Vagina (tissue), 2 donors: ENCODE measurements around the gene KDM6A.

Source experiments
- POLR2A ChIP-seq, 2 donors: fragments of 450-650 bp; IDR thresholded peaks; one replicate each; pipeline ENCODE4 v1.6.1; 2017; ENCODE audit warnings: antibody characterized with exemption in 2 of 2, mild to moderate bottlenecking in 2 of 2, moderate library complexity in 2 of 2
- POLR2AphosphoS5 ChIP-seq, 2 donors: sonication (generic); formaldehyde crosslinking; IDR thresholded peaks; one replicate each; pipeline ENCODE4 v1.9.0; 2017; ENCODE audit warnings: antibody characterized with exemption in 2 of 2, mild to moderate bottlenecking in 2 of 2, low read depth in 1 of 2; ENCODE audit not compliant: insufficient read depth in 1 of 2
- TF ChIP-seq, protein P1 (sequence below), 3 experiments: fragments of 450-650 bp in 2 of 3; fragments of 200-600 bp in 1 of 3; sonication (generic) in 1 of 3; IDR thresholded peaks; one replicate each; pipeline ENCODE4 v1.5.1; 2017 to 2019; ENCODE audit warnings: antibody characterized with exemption in 3 of 3, mild to moderate bottlenecking in 2 of 3, moderate library complexity in 2 of 3

DNA sequence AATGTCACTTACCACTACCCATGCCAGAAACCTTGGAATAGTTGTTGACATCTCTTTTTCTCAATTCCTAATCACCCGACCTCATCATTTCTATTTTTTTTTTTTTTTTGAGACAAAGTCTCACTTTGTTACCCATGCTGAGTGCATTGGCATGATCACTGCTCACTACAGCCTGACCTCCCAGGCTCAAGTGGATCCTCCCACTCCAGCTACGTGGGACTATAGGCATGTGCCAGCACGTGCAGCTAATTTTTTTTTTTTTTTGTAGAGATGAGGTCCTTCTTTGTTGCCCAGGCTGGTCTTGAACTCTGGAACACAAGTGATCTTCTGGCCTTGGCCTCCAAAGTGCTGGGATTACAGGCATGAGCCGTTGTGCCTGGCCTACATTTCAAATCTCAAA, 12.0 kb downstream of the KDM6A start:
- TF ChIP-seq, protein P1, sequence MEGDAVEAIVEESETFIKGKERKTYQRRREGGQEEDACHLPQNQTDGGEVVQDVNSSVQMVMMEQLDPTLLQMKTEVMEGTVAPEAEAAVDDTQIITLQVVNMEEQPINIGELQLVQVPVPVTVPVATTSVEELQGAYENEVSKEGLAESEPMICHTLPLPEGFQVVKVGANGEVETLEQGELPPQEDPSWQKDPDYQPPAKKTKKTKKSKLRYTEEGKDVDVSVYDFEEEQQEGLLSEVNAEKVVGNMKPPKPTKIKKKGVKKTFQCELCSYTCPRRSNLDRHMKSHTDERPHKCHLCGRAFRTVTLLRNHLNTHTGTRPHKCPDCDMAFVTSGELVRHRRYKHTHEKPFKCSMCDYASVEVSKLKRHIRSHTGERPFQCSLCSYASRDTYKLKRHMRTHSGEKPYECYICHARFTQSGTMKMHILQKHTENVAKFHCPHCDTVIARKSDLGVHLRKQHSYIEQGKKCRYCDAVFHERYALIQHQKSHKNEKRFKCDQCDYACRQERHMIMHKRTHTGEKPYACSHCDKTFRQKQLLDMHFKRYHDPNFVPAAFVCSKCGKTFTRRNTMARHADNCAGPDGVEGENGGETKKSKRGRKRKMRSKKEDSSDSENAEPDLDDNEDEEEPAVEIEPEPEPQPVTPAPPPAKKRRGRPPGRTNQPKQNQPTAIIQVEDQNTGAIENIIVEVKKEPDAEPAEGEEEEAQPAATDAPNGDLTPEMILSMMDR (IDR thresholded peaks at IDR 0.05): no peak
- TF ChIP-seq POLR2A (IDR thresholded peaks at IDR 0.05): no peak
- no peak for TF ChIP-seq POLR2AphosphoS5 (IDR thresholded peaks at IDR 0.05; ENCODE audit: insufficient read depth in 1 of 2, low read depth in 1 of 2)
